IMR-90 (cell line): ENCODE results near the gene SEC14L1. TPM values are rescaled to one million over a fixed set of nuclear protein-coding genes. Genes with fewer than 3 reads are reported as not detected.

ENCODE experiments used
- ATAC-seq: fragments of 200-7000 bp; cut with Tn5 transposase; 2 replicates; pipeline ENCODE4 v1.9.1; 2020; ENCODE audit warnings: low read depth, mild to moderate bottlenecking, moderate library complexity
- BruUV-seq: library from RNA; stranded (reverse); fragments of 400-500 nt; replicated peaks from 2 replicates; lab custom pipeline; 2021; lab: Mats Ljungman, UMichigan
- CTCF ChIA-PET: fragments of 300-600 bp; formaldehyde crosslinking; extraction: SDS; loops from one replicate; lab custom pipeline; 2021; ENCODE audit warnings: antibody characterized with exemption; lab: Yijun Ruan, JAX
- POLR2A ChIA-PET: fragments of 300-600 bp; sonication (Branson Sonifier 250); formaldehyde crosslinking; loops from one replicate; lab custom pipeline; 2022; ENCODE audit warnings: antibody characterized with exemption; ENCODE audit not compliant: unreplicated experiment; lab: Charles Lee
- DNase-seq: peaks from one replicate; pipeline ENCODE4 v3.0.0; 2013
- H2AFZ ChIP-seq: replicated peaks from 2 replicates; pipeline ENCODE3; 2013; ENCODE audit warnings: low read length, mild to moderate bottlenecking; ENCODE audit not compliant: poor library complexity
- H2AK5ac ChIP-seq: 2 replicates; pipeline ENCODE4 v1.6.1; 2013; ENCODE audit warnings: low read depth, low read length, inconsistent platforms
- H2AK9ac ChIP-seq: replicated peaks from 2 replicates; pipeline ENCODE3; 2013; ENCODE audit warnings: mild to moderate bottlenecking, low read depth, low read length, moderate library complexity; ENCODE audit not compliant: poor library complexity
- H2BK120ac ChIP-seq: 2 replicates; pipeline ENCODE4 v1.6.1; 2013; ENCODE audit warnings: low read depth, low read length, inconsistent platforms
- H2BK15ac ChIP-seq: 3 replicates; pipeline ENCODE4 v1.6.1; 2013; ENCODE audit warnings: low read depth, low read length, inconsistent platforms
- H2BK20ac ChIP-seq: 2 replicates; pipeline ENCODE4 v1.6.1; 2013; ENCODE audit warnings: low read depth, mild to moderate bottlenecking, inconsistent platforms, low read length, moderate library complexity
- H2BK5ac ChIP-seq: 2 replicates; pipeline ENCODE4 v1.6.1; 2013; ENCODE audit warnings: mild to moderate bottlenecking, low read depth, low read length, inconsistent platforms; ENCODE audit not compliant: poor library complexity, severe bottlenecking
- H3K14ac ChIP-seq: replicated peaks from 2 replicates; pipeline ENCODE4 v1.6.1; 2013; ENCODE audit warnings: low read depth, low read length, inconsistent platforms
- H3K18ac ChIP-seq: 2 replicates; pipeline ENCODE4 v1.6.1; 2013; ENCODE audit warnings: low read depth, low read length, control low read depth
- H3K23ac ChIP-seq: 2 replicates; pipeline ENCODE4 v1.6.1; 2013; ENCODE audit warnings: low read depth, low read length, inconsistent platforms
- H3K27ac ChIP-seq: 2 replicates; pipeline ENCODE4 v1.5.1; 2013; ENCODE audit warnings: mild to moderate bottlenecking, control low read depth, low read length; ENCODE audit not compliant: insufficient read depth
- H3K27me3 ChIP-seq: 2 replicates; pipeline ENCODE4 v1.6.1; 2013; ENCODE audit warnings: low read length; ENCODE audit not compliant: control insufficient read depth, insufficient read depth
- H3K36me3 ChIP-seq: 2 replicates; pipeline ENCODE4 v1.6.1; 2013; ENCODE audit warnings: low read length, mixed read lengths; ENCODE audit not compliant: control insufficient read depth, insufficient read depth
- H3K4ac ChIP-seq: 2 replicates; pipeline ENCODE4 v1.6.1; 2013; ENCODE audit warnings: low read depth, low read length, inconsistent platforms
- H3K4me1 ChIP-seq: 2 replicates; pipeline ENCODE4 v1.6.1; 2013; ENCODE audit warnings: low read length, mixed read lengths; ENCODE audit not compliant: control insufficient read depth, insufficient read depth
- H3K4me2 ChIP-seq: 2 replicates; pipeline ENCODE4 v1.6.1; 2013; ENCODE audit warnings: low read depth, mild to moderate bottlenecking, control low read depth, low read length, moderate library complexity
- H3K4me3 ChIP-seq: 2 replicates; pipeline ENCODE4 v1.5.1; 2013; ENCODE audit warnings: low read depth, mild to moderate bottlenecking, control low read depth, low read length, moderate library complexity; ENCODE audit not compliant: insufficient read depth
- H3K56ac ChIP-seq: 2 replicates; pipeline ENCODE4 v1.6.1; 2013; ENCODE audit warnings: low read length, inconsistent platforms; ENCODE audit not compliant: insufficient read depth; ENCODE audit errors: extremely low read depth
- H3K79me1 ChIP-seq, 2 experiments: 2 replicates each; pipeline ENCODE4 v1.6.1; 2013; ENCODE audit warnings: low read length in 2 of 2, inconsistent platforms in 1 of 2, low read depth in 1 of 2
- H3K9ac ChIP-seq: 2 replicates; pipeline ENCODE4 v1.6.1; 2013; ENCODE audit warnings: low read depth, low read length, control low read depth
- H3K9me1 ChIP-seq: 2 replicates; pipeline ENCODE4 v1.6.1; 2013; ENCODE audit warnings: low read length, inconsistent platforms; ENCODE audit not compliant: insufficient read depth
- H3K9me3 ChIP-seq: 2 replicates; pipeline ENCODE4 v1.6.1; 2013; ENCODE audit warnings: low read length; ENCODE audit not compliant: control insufficient read depth, insufficient read depth
- H4K20me1 ChIP-seq: 2 replicates; pipeline ENCODE4 v1.6.1; 2013; ENCODE audit warnings: low read length, inconsistent platforms; ENCODE audit not compliant: insufficient read depth
- H4K5ac ChIP-seq: 2 replicates; pipeline ENCODE4 v1.6.1; 2013; ENCODE audit warnings: mild to moderate bottlenecking, low read depth, low read length, control low read depth
- H4K8ac ChIP-seq, 2 experiments: 2 replicates each; pipeline ENCODE4 v1.6.1; 2013; ENCODE audit warnings: low read depth in 2 of 2, low read length in 2 of 2, control low read depth in 1 of 2, inconsistent platforms in 1 of 2
- H4K91ac ChIP-seq: 2 replicates; pipeline ENCODE4 v1.6.1; 2013; ENCODE audit warnings: low read depth, low read length, inconsistent platforms; ENCODE audit not compliant: insufficient read depth
- BHLHE40 ChIP-seq: fragments of 150-350 bp; IDR thresholded peaks from 2 replicates; pipeline ENCODE4 v1.6.1; 2016; ENCODE audit warnings: mild to moderate bottlenecking, low read depth, low read length
- CEBPB ChIP-seq: IDR thresholded peaks from 2 replicates; pipeline ENCODE4 v1.6.1; 2012; ENCODE audit warnings: low read depth, low read length, improper control_type of control experiment
- CHD1 ChIP-seq: IDR thresholded peaks from 2 replicates; pipeline ENCODE4 v1.6.1; 2012; ENCODE audit warnings: low read depth, low read length, improper control_type of control experiment
- FOS ChIP-seq: fragments of 150-350 bp; IDR thresholded peaks from 2 replicates; pipeline ENCODE4 v1.6.1; 2016; ENCODE audit warnings: low read depth, low read length
- MAFK ChIP-seq: IDR thresholded peaks from 2 replicates; pipeline ENCODE4 v1.6.1; 2012; ENCODE audit warnings: low read depth, low read length, improper control_type of control experiment
- MAZ ChIP-seq: IDR thresholded peaks from 2 replicates; pipeline ENCODE4 v1.6.1; 2012; ENCODE audit warnings: low read depth, mild to moderate bottlenecking, low read length, improper control_type of control experiment, moderate library complexity, borderline replicate concordance
- MXI1 ChIP-seq: IDR thresholded peaks from 2 replicates; pipeline ENCODE4 v1.6.1; 2012; ENCODE audit warnings: low read depth, mild to moderate bottlenecking, low read length, moderate library complexity, borderline replicate concordance
- NFE2L2 ChIP-seq: fragments of 150-350 bp; IDR thresholded peaks from 2 replicates; pipeline ENCODE4 v1.6.1; 2016; ENCODE audit warnings: low read depth, mild to moderate bottlenecking, low read length
- POLR2A ChIP-seq: IDR thresholded peaks from 2 replicates; pipeline ENCODE4 v1.6.1; 2012; ENCODE audit warnings: mild to moderate bottlenecking, low read depth, low read length
- RAD21 ChIP-seq: IDR thresholded peaks from 2 replicates; pipeline ENCODE4 v1.6.1; 2012; ENCODE audit warnings: low read length, improper control_type of control experiment
- RCOR1 ChIP-seq: IDR thresholded peaks from 2 replicates; pipeline ENCODE4 v1.6.1; 2012; ENCODE audit warnings: mild to moderate bottlenecking, low read length, improper control_type of control experiment; ENCODE audit not compliant: insufficient replicate concordance
- RFX5 ChIP-seq: IDR thresholded peaks from 2 replicates; pipeline ENCODE4 v1.8.0; 2012; ENCODE audit warnings: low read depth, mild to moderate bottlenecking, low read length, moderate library complexity
- SMC3 ChIP-seq: fragments of 150-350 bp; IDR thresholded peaks from 2 replicates; pipeline ENCODE4 v1.6.1; 2016; ENCODE audit warnings: low read depth, mild to moderate bottlenecking, antibody characterized with exemption, low read length, moderate library complexity
- WGBS, 2 experiments: methylation state at CpG; one replicate each; pipeline versions ENCODE4 v1.1.5 to v1.1.7; 2013; ENCODE audit warnings: missing lambda C conversion rate in 2 of 2; ENCODE audit not compliant: insufficient read length in 1 of 2; ENCODE audit errors: extremely low coverage in 2 of 2; 5-methylcytosine and 5-hydroxymethylcytosine counted together
- dilution Hi-C: fragments of 300-500 bp; cut with HindIII; formaldehyde crosslinking; loops from one replicate; pipeline ENCODE4 v1.14.3; 2018; ENCODE audit warnings: low sequenced_read_pairs; ENCODE audit not compliant: unreplicated experiment
- in situ Hi-C: fragments of 300-500 bp; cut with MboI; formaldehyde crosslinking; loops from 3 replicates; pipeline ENCODE4 v1.14.3; 2019; ENCODE audit warnings: low sequenced_read_pairs, inconsistent platforms, mixed read lengths
- intact Hi-C: fragments of 100-400 bp; cut with micrococcal nuclease; formaldehyde crosslinking; loops from 2 replicates; pipeline ENCODE4 v1.10.0; 2022
- polyA plus RNA-seq, 3 experiments: library from polyadenylated mRNA; depleted of rRNA; stranded (reverse); fragments of >200 nt; gene quantifications; 2 replicates each; pipeline ENCODE4 v1.2.3, GENCODE V29; 2012; ENCODE audit warnings: low replicate concordance in 1 of 3
- total RNA-seq: library from RNA; depleted of rRNA; stranded (reverse); fragments of >200 nt; gene quantifications from 2 replicates; pipeline ENCODE4 v1.2.3, GENCODE V29; 2012
- TF ChIP-seq, protein P1 (sequence below): fragments of 150-350 bp; IDR thresholded peaks from 2 replicates; pipeline ENCODE4 v1.6.1; 2016; ENCODE audit warnings: low read depth, mild to moderate bottlenecking, low read length, moderate library complexity, borderline replicate concordance
- TF ChIP-seq, protein P2 (sequence below): conservative IDR thresholded peaks from 2 replicates; pipeline ENCODE4 v1.5.1; 2012; ENCODE audit warnings: mild to moderate bottlenecking, low read depth, low read length, improper control_type of control experiment
- TF ChIP-seq, protein P3 (sequence below): fragments of 150-350 bp; IDR thresholded peaks from 2 replicates; pipeline ENCODE4 v1.6.1; 2017; ENCODE audit warnings: mild to moderate bottlenecking, antibody characterized with exemption, low read length, low read depth

The SEC14L1 gene
- total and polyA plus RNA-seq, 2 of the 4 experiments (the other 2 are of a cell fraction): 24.9 to 35.8 TPM

DNA sequence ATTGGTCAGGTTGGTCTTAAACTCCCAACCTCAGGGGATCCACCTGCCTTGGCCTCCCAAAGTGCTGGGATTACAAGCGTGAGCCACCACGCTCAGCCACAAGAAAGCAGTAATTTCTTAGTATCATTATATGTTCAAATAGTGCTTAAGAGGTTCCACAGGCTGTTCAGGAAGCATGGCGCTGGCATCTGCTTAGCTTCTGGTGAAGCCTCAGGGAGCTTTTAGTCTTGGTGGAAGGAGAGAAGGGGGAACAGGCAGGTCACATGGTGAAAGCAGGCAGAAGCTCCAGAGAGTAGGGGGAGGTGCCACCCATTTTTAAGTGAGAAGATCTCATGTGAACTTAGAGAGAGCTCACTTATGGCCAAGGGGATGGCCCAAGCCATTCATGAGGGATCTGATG is 3.7 kb upstream of the SEC14L1 start:
- no peak overlapping the region for H2AFZ ChIP-seq
- H4K20me1 ChIP-seq: peaks cover 8% of the 10 kb centered on the region; the same call in 1 of the 2 replicates
- no peak overlapping the region for H3K9ac ChIP-seq
- peak overlapping the region; percentile 43; the same call in 1 of the 2 replicates for H2BK20ac ChIP-seq
- H2AK9ac ChIP-seq: no peak overlapping the region
- dilution Hi-C loops: no loop called here
- H3K56ac ChIP-seq: no peak overlapping the region
- H3K79me1 ChIP-seq: peaks cover 0 to 8% of the 10 kb centered on the region in 2 experiments; a peak in 3 of 4 replicates
- no peaks in the 10 kb centered on the region for H3K27me3 ChIP-seq
- no TSS peak for BruUV-seq
- in situ Hi-C loops: no loop called here
- CTCF ChIA-PET: no interaction called here
- no peak overlapping the region for H3K4ac ChIP-seq
- no peak overlapping the region for H4K5ac ChIP-seq
- H3K9me1 ChIP-seq: no peaks in the 10 kb centered on the region; the same call in 1 of the 2 replicates
- H3K18ac ChIP-seq: no peak overlapping the region
- no peak overlapping the region for H2BK15ac ChIP-seq
- no CpG with 5 or more reads among the region's 3 CpGs for WGBS, 2 experiments
- H4K8ac ChIP-seq: no peak overlapping the region
- H3K27ac ChIP-seq: no peak overlapping the region
- DNase-seq: no peak
- no peaks in the 10 kb centered on the region for H3K36me3 ChIP-seq
- intact Hi-C loops: no loop called here
- H3K14ac ChIP-seq: no peak overlapping the region
- no peak overlapping the region for H3K23ac ChIP-seq
- H3K4me3 ChIP-seq: no peak overlapping the region
- H3K9me3 ChIP-seq: peaks cover 5% of the 10 kb centered on the region
- H2BK120ac ChIP-seq: no peak overlapping the region
- TF ChIP-seq, protein P1, sequence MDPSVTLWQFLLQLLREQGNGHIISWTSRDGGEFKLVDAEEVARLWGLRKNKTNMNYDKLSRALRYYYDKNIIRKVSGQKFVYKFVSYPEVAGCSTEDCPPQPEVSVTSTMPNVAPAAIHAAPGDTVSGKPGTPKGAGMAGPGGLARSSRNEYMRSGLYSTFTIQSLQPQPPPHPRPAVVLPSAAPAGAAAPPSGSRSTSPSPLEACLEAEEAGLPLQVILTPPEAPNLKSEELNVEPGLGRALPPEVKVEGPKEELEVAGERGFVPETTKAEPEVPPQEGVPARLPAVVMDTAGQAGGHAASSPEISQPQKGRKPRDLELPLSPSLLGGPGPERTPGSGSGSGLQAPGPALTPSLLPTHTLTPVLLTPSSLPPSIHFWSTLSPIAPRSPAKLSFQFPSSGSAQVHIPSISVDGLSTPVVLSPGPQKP: no peak
- no peak for TF ChIP-seq CHD1
- TF ChIP-seq MAZ: no peak
- no peak for TF ChIP-seq RFX5
- TF ChIP-seq RAD21: no peak
- TF ChIP-seq MXI1: no peak
- no peak for TF ChIP-seq POLR2A
- TF ChIP-seq RCOR1: no peak
- TF ChIP-seq MAFK: no peak
- TF ChIP-seq, protein P2, sequence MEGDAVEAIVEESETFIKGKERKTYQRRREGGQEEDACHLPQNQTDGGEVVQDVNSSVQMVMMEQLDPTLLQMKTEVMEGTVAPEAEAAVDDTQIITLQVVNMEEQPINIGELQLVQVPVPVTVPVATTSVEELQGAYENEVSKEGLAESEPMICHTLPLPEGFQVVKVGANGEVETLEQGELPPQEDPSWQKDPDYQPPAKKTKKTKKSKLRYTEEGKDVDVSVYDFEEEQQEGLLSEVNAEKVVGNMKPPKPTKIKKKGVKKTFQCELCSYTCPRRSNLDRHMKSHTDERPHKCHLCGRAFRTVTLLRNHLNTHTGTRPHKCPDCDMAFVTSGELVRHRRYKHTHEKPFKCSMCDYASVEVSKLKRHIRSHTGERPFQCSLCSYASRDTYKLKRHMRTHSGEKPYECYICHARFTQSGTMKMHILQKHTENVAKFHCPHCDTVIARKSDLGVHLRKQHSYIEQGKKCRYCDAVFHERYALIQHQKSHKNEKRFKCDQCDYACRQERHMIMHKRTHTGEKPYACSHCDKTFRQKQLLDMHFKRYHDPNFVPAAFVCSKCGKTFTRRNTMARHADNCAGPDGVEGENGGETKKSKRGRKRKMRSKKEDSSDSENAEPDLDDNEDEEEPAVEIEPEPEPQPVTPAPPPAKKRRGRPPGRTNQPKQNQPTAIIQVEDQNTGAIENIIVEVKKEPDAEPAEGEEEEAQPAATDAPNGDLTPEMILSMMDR: no peak
- no peak for TF ChIP-seq BHLHE40
- no peak for TF ChIP-seq SMC3
- TF ChIP-seq, protein P3, sequence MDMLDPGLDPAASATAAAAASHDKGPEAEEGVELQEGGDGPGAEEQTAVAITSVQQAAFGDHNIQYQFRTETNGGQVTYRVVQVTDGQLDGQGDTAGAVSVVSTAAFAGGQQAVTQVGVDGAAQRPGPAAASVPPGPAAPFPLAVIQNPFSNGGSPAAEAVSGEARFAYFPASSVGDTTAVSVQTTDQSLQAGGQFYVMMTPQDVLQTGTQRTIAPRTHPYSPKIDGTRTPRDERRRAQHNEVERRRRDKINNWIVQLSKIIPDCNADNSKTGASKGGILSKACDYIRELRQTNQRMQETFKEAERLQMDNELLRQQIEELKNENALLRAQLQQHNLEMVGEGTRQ: no peak
- no peak for TF ChIP-seq FOS
- no peak for TF ChIP-seq NFE2L2
- TF ChIP-seq CEBPB: no peak
- H3K4me1 ChIP-seq: peaks cover 9% of the 10 kb centered on the region
- H2BK5ac ChIP-seq: no peak overlapping the region
- no peak overlapping the region for H3K4me2 ChIP-seq
- POLR2A ChIA-PET: no interaction called here
- ATAC-seq: no peak
- 0 out of 2 replicates have a peak overlapping the region, but pooled peaks have one; percentile 54 for H2AK5ac ChIP-seq
- H4K91ac ChIP-seq: no peak overlapping the region
